Common myeloid progenitor, CD34-positive (primary cell): ENCODE measurements around the gene AR.

ENCODE experiments used
- CTCF ChIA-PET: fragments of 350-600 bp; sonication (Branson Sonifier 250); formaldehyde crosslinking; loops from one replicate; lab custom pipeline; 2021; ENCODE audit warnings: antibody characterized with exemption; lab: Charles Lee
- POLR2A ChIA-PET: fragments of 350-600 bp; sonication (Branson Sonifier 250); formaldehyde crosslinking; loops from one replicate; lab custom pipeline; 2021; ENCODE audit warnings: antibody characterized with exemption; lab: Charles Lee
- DNase-seq, 3 donors: peaks; one replicate each; pipeline versions ENCODE4 v3.0.0 to v3.0.0-alpha.2; 2013
- H3K27ac ChIP-seq, 2 experiments: 1 replicate in 1 of 2; 2 replicates in 1 of 2; pipeline ENCODE4 v1.7.0; 2013; ENCODE audit warnings: inconsistent platforms in 2 of 2, low read length in 2 of 2, mild to moderate bottlenecking in 2 of 2, low read depth in 1 of 2, moderate library complexity in 1 of 2; ENCODE audit not compliant: severe bottlenecking in 2 of 2, insufficient read depth in 1 of 2, poor library complexity in 1 of 2
- H3K27me3 ChIP-seq, 5 experiments: replicated peaks in 2 of 5; 1 replicate in 3 of 5; 2 replicates in 2 of 5; pipeline versions ENCODE4 v1.6.1 to v1.7.0; 2013; ENCODE audit warnings: low read length in 4 of 5, mild to moderate bottlenecking in 2 of 5, moderate library complexity in 2 of 5, inconsistent platforms in 1 of 5; ENCODE audit not compliant: insufficient read depth in 5 of 5, control insufficient read depth in 4 of 5
- H3K36me3 ChIP-seq, 4 experiments: 1 replicate in 2 of 4; 2 replicates in 2 of 4; pipeline versions ENCODE4 v1.6.1 to v1.7.0; 2013; ENCODE audit warnings: low read length in 3 of 4, control low read depth in 1 of 4, mild to moderate bottlenecking in 1 of 4; ENCODE audit not compliant: control insufficient read depth in 4 of 4, insufficient read depth in 4 of 4
- H3K4me1 ChIP-seq, 4 experiments: 1 replicate in 3 of 4; 2 replicates in 1 of 4; pipeline versions ENCODE4 v1.6.1 to v1.7.1; 2013; ENCODE audit warnings: low read length in 3 of 4, mild to moderate bottlenecking in 3 of 4, control low read depth in 1 of 4, inconsistent platforms in 1 of 4, moderate library complexity in 1 of 4; ENCODE audit not compliant: control insufficient read depth in 4 of 4, insufficient read depth in 4 of 4; ENCODE audit errors: control extremely low read depth in 1 of 4
- H3K4me3 ChIP-seq, 7 experiments: 1 replicate in 4 of 7; 2 replicates in 3 of 7; pipeline versions ENCODE4 v1.5.1 to v1.7.0; 2013; ENCODE audit warnings: mild to moderate bottlenecking in 7 of 7, low read length in 6 of 7, moderate library complexity in 6 of 7, inconsistent platforms in 2 of 7, low read depth in 2 of 7, control low read depth in 1 of 7; ENCODE audit not compliant: insufficient read depth in 4 of 7, control insufficient read depth in 1 of 7; ENCODE audit errors: extremely low read depth in 1 of 7
- H3K9me3 ChIP-seq, 5 experiments: 1 replicate in 4 of 5; 2 replicates in 1 of 5; pipeline versions ENCODE4 v1.6.1 to v1.7.1; 2013; ENCODE audit warnings: low read length in 4 of 5, mild to moderate bottlenecking in 2 of 5, inconsistent platforms in 1 of 5, low read depth in 1 of 5, moderate library complexity in 1 of 5; ENCODE audit not compliant: control insufficient read depth in 4 of 5, insufficient read depth in 2 of 5; ENCODE audit errors: control extremely low read depth in 1 of 5
- WGBS: methylation state at CpG from one replicate; pipeline ENCODE4 v1.1.5; 2013; ENCODE audit not compliant: insufficient coverage; 5-methylcytosine and 5-hydroxymethylcytosine counted together

AR gene

DNA sequence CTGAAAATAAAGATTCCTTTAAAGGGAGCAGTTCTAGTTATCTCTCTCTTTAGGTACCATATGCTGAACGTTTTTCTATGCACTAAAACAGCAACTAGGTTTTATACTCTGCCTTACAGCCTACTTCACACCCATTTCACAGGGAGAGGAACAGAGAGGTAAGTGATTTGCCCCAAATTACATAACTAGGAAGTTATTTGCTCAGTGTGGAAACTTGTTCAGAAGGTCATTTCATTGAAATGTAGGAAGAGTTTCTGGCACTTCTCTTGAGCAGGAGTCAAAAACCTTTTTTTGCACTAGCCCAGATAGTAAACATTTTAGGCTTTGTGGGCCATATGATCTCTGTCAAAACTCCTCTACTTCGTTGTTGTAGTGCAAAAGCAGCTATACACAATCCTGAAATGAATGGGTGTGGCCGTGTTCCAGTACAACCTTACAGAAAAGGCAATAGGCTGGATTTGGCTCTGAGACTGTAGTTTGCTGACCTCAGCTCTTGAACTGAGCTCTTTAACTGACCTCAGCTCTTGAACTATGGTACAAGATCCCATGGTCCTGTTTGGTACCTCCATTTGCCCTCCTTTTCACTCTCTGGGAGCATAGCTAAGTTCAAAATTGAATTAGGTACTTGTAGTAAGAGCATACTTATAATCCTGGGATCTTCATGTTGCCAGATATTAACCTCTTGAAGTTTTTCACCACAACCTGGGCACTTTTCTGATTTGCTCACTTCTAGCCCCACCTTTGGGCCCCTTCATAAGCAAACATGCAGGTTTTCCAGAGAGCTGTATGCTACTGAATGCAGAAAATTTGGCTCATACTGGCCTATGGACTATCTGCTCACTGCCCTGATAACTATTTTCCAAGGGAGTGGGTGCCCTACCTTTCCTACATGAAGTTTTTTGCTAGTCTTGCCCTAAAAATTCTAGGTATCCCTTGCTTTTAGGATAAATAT is 53.3 kb downstream of the AR start:
- POLR2A ChIA-PET = no interaction called here
- no peak overlapping the region for H3K4me3 ChIP-seq

DNA sequence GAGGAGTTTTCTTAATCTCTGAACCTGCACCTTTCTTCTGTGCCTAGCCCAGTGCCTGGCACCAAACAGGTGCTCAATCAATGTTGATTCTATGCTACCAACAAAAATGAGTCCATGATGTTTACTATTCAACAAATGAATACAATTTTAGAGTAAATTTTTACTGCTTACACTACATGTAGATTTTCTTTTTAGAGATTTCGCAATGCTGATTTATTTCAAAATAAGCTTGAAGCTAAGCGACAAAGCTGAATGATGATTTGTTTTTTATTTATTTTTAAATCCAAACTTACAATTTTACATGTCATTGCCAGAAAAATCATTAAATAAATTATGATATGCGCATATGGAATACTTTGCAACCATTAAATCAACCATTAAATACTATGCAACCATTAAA is 55.7 kb downstream of the AR start:
- DNase-seq = no peak
- Histone ChIP-seq H3K27ac (no peak overlapping the region), H3K36me3 (no peaks in the 10 kb centered on the region), H3K9me3 (no peaks in the 10 kb centered on the region), H3K4me1 (no peaks in the 10 kb centered on the region), H3K27me3 (no peaks in the 10 kb centered on the region), H3K4me3 (no peak overlapping the region)
- ChIA-PET POLR2A (no interaction called here), CTCF (no interaction called here)
- no CpG with 5 or more reads among the region's 3 CpGs for WGBS

More for the DNA sequence above, 53.3 kb downstream of the AR start:
- no peaks in the 10 kb centered on the region for H3K4me1 ChIP-seq
- 73% methylated on average over 2 of the region's 3 CpGs for WGBS
- no peaks in the 10 kb centered on the region for H3K36me3 ChIP-seq
- no peak overlapping the region for H3K27ac ChIP-seq
- CTCF ChIA-PET = no interaction called here
- no peaks in the 10 kb centered on the region for H3K27me3 ChIP-seq
- H3K9me3 ChIP-seq = no peaks in the 10 kb centered on the region
- DNase-seq = no peak

- H3K36me3 ChIP-seq = no peaks in the 10 kb centered on the region
- H3K4me1 ChIP-seq = no peaks in the 10 kb centered on the region
- no peak overlapping the region for H3K4me3 ChIP-seq
- H3K27ac ChIP-seq = no peak overlapping the region
- no peaks in the 10 kb centered on the region for H3K9me3 ChIP-seq
- CTCF ChIA-PET = no interaction called here
- WGBS = no CpG with 5 or more reads among the region's 1 CpG
- no peak for DNase-seq
- POLR2A ChIA-PET = no interaction called here
- H3K27me3 ChIP-seq = no peaks in the 10 kb centered on the region
Observed at GRCh38 chrX:67601771-67602170, 58.0 kb downstream of the AR start.

DNA sequence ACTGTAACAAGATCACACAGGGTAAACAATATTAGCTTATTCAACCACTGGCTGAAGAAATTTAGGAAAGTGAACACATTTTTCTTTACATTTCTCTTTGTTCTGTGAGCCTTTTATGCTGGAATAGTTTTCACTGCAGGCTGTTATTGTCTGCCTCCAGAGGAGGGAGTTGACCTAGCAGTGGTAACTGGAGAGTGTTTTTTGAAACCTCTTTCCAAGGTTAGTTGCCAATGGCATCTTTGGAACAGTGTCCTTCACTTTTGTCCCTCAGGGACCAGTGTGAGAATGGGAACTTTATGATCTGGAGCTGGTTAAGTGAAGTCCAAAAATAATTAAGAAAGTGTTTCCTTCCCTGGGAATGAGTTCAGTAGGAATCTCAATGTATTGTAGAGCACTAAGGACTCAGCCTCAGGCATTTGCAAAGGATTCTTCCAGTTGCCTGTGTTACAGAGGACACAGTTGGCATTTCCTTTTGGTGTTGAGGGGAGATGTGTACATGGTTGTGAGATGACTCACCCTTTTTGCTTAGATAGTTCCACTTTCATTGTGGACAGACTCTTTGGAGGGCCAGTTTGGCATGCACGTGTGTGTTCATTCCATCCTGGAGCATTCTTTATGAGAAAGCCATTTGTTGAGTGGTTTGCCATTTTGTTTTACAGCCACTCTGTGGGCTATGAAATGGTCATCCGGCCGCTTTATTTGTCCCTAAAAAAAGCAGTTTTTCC is 61.3 kb downstream of the AR start:
- WGBS = 76% methylated on average over 2 of the region's 3 CpGs
- peaks cover 0 to 3% (median 0%) of the 10 kb centered on the region in 5 experiments for H3K27me3 ChIP-seq
- POLR2A ChIA-PET = no interaction called here
- no peak overlapping the region for H3K4me3 ChIP-seq
- H3K36me3 ChIP-seq = no peaks in the 10 kb centered on the region
- no peak overlapping the region for H3K27ac ChIP-seq
- H3K9me3 ChIP-seq = no peaks in the 10 kb centered on the region
- no peaks in the 10 kb centered on the region for H3K4me1 ChIP-seq
- CTCF ChIA-PET = no interaction called here
- no peak for DNase-seq

GRCh38 chrX:67607466-67607865 is 63.6 kb downstream of the AR start:
- Histone ChIP-seq H3K4me1 (no peaks in the 10 kb centered on the region), H3K36me3 (no peaks in the 10 kb centered on the region), H3K27me3 (peaks cover 0 to 3% (median 0%) of the 10 kb centered on the region in 5 experiments), H3K9me3 (no peaks in the 10 kb centered on the region), H3K27ac (no peak overlapping the region), H3K4me3 (no peak overlapping the region)
- ChIA-PET CTCF (no interaction called here), POLR2A (no interaction called here)
- DNase-seq = no peak
- WGBS = 83% methylated on average over 1 of the region's 1 CpG

DNA sequence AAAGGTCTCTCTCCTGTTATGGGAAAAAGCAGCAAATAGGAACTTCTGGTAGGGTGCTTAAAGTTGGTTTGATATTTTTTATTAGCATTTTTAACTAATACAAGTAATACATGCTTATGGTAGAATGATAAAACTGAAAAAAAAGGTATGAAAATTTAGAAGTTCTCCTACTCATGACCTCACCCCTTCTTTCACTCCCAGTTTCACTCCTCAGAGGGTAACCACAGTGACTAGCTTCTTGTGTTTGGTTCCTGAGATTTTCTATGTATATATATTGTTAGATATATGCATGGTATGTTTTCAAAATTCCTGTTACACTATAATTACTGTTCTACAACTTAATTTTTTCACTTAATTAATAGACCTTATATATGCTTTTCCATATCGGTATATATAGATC is 66.5 kb downstream of the AR start:
- WGBS = no CpG with 5 or more reads among the region's 1 CpG
- CTCF ChIA-PET = no interaction called here

DNA sequence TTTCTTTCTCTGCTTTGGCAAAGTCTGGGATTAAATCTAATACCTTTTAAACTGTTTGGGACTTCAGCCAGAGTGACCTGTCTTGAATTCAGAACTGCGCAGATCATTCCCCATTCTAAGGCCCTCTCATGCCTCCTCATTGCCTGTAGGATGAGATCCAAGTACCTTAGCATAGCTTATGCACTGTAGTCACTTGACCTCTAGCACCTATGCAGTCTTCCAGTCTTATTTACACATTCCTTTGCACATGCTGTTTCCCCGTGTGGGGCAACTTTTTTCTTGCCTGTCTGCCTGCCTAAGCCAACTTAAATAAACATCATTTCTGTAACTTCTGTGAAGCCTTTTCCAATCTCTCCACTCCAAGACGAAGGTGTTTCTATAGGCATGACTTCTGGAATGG is 68.4 kb downstream of the AR start:
- POLR2A ChIA-PET = no interaction called here
- no peak for DNase-seq
- no peaks in the 10 kb centered on the region for H3K36me3 ChIP-seq
- no peaks in the 10 kb centered on the region for H3K4me1 ChIP-seq
- CTCF ChIA-PET = no interaction called here
- 78% methylated on average over 2 of the region's 3 CpGs for WGBS
- H3K4me3 ChIP-seq = no peak overlapping the region
- peaks cover 0 to 3% (median 0%) of the 10 kb centered on the region in 5 experiments for H3K27me3 ChIP-seq
- H3K9me3 ChIP-seq = peaks cover 0 to 4% (median 0%) of the 10 kb centered on the region in 5 experiments
- H3K27ac ChIP-seq = no peak overlapping the region

More for the DNA sequence above, 66.5 kb downstream of the AR start:
- no peak overlapping the region for H3K27ac ChIP-seq
- POLR2A ChIA-PET = no interaction called here
- peaks cover 0 to 4% (median 0%) of the 10 kb centered on the region in 5 experiments for H3K9me3 ChIP-seq
- H3K4me1 ChIP-seq = no peaks in the 10 kb centered on the region
- no peak overlapping the region for H3K4me3 ChIP-seq
- H3K27me3 ChIP-seq = peaks cover 0 to 3% (median 0%) of the 10 kb centered on the region in 5 experiments
- DNase-seq = no peak
- H3K36me3 ChIP-seq = no peaks in the 10 kb centered on the region
